HG03457 (cell line): Measurements from ENCODE around the gene LCOR.

Experiments used
- ATAC-seq: cut with Tn5 transposase; IDR thresholded peaks from one replicate; pipeline ENCODE4 v1.9.1; 2021; ENCODE audit warnings: moderate number of reproducible peaks; ENCODE audit not compliant: unreplicated experiment

LCOR gene

GRCh38 chr10:96889415-96890171, 57.5 kb downstream of the LCOR start:
- ATAC-seq: no peak

- ATAC-seq: no peak
These were observed 58.0 kb downstream of the LCOR start for GRCh38 chr10:96890172-96890513.

- ATAC-seq: no peak
These were observed 58.5 kb downstream of the LCOR start for GRCh38 chr10:96890580-96890979.

- no peak for ATAC-seq
These were observed 59.7 kb downstream of the LCOR start for GRCh38 chr10:96891840-96892239.

- ATAC-seq: no peak
These were observed 63.7 kb downstream of the LCOR start for GRCh38 chr10:96895662-96896424.

GRCh38 chr10:96896884-96897589, 64.9 kb downstream of the LCOR start:
- no peak for ATAC-seq

- no peak for ATAC-seq
These were observed 70.0 kb downstream of the LCOR start for GRCh38 chr10:96902117-96902516.

GRCh38 chr10:96902731-96903358, 70.7 kb downstream of the LCOR start:
- no peak for ATAC-seq

- no peak for ATAC-seq
These were observed 72.5 kb downstream of the LCOR start for GRCh38 chr10:96904648-96905047.

- no peak for ATAC-seq
These were observed 74.8 kb downstream of the LCOR start for GRCh38 chr10:96906864-96907263.

GRCh38 chr10:96910488-96911395, 78.6 kb downstream of the LCOR start:
- ATAC-seq: no peak

- no peak for ATAC-seq
These were observed 80.3 kb downstream of the LCOR start for GRCh38 chr10:96912405-96912804.

- no peak for ATAC-seq
These were observed 81.8 kb downstream of the LCOR start for GRCh38 chr10:96913906-96914305.

- no peak for ATAC-seq
These were observed 85.5 kb downstream of the LCOR start for GRCh38 chr10:96917628-96918027.

GRCh38 chr10:96918214-96919002, 86.3 kb downstream of the LCOR start:
- no peak for ATAC-seq

GRCh38 chr10:96919785-96920430, 87.8 kb downstream of the LCOR start:
- ATAC-seq: no peak

- ATAC-seq: no peak
These were observed 89.6 kb downstream of the LCOR start for GRCh38 chr10:96921655-96922054.

- no peak for ATAC-seq
These were observed 91.2 kb downstream of the LCOR start for GRCh38 chr10:96922978-96923948.
